GM18507 (cell line): ENCODE results near the gene INSM1.

Experiments used
- DNase-seq: peaks from one replicate; pipeline ENCODE4 v3.0.0; 2011; ENCODE audit warnings: low read depth; ENCODE audit not compliant: insufficient read length; ENCODE audit errors: extremely low spot score
- FAIRE-seq: peaks from 2 replicates; lab custom pipeline; 2011; peaks lifted over from hg19 to GRCh38; lab: Jason Lieb, UNC

INSM1 gene

DNA sequence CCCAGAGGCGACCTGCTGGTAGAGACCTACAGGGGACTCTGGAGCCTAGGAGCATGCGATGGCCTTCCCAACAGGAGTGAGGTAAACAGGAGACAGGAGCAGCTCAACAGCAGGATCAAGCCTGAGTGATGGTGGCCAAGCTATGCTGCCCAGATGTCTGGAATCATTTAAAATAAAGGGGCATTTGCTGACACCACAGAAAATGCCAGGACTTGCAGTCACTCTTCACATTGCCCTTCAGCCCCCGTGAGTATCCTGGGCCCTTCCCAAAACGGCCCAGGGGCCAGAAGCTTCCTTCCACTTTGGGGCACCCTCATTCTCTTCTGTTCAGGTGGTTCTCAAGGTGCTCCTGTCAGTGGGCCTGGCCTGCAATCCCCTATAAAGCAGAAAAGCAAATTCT is 23.2 kb downstream of the INSM1 start:
- DNase-seq (no peak), FAIRE-seq (no peak)

DNA sequence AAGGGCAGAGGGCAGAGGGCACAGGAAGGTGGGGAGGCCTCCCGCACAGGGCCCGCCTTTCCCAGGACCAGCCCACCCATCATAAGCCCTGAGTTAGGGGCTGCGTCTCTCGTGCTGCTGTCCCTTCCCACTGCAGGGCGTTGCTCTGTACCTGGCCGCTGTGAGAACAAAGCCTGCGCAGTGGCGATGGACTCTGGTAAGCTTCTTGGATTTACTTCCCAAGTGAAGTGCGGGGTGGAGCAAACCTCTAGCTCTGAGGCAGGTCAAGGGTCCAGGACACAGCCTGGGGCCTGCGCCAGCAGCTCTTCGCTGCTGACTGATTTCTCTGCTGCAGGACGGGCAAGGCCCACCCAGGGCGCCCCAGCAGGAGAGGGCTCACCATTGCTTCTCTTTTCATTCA is 23.9 kb downstream of the INSM1 start:
- FAIRE-seq (no peak), DNase-seq (no peak)

DNA sequence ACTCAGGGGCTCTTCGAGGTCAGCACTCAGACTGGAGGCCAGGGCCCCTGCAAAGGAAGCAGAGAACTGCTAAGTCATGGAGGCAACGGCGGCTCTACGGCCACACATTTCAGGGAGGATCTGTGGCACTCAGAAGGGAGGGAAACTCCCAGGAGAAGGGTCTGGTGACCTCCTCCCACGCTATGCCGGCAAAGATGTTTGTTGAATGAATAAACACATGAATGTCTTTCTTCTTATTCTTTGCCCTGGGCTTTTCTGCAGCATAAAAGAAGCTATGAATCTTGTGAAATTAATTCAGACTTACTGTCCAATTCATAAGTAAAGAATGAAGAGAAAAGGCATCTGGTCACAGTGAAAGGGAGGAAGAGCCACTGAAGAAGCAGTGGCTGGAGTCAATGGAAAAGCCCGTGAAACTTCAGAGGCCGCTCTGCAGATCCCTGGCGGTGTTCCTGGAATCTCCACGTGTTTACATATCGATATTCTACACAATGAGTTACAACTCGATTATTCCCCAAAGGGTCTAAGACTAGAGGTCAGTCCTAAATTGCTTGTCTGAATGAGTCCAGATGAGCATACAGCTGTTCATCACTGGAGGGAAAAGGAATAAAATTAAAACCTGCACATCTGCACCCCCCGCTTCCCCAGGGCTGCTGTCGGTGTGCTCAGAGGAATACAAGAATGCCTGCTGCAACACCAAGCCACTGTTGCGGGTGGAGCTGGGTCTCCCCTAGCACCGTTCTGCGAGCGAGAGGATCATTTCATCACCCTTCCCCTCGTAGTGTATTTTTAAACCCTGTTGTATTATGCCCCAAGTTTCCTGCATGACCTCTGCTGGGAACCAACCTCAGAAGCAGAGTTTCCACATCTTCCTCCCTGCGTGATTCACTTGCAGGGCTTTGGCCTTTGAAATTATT is 25.6 kb downstream of the INSM1 start:
- no peak for DNase-seq
- FAIRE-seq = no peak

DNA sequence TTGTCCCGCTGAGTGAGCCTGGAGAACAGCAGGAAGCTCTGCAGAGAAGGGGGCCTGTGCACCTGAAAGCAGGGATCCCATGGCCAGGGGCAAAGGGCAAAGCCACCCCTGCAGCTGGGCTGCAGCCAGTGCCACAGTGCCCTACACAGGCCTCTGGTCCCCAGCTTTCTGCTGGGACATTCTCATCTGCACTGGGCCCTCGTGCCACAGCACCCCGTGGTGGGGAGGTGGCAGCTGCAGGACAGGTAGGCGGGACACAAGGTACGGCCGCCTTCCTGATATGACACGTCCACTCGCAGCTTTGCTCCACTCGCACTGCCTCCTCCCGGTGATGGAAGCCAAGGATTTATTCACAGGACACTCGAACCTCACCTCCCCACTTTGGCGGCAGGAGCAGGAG is 27.2 kb downstream of the INSM1 start:
- DNase-seq = no peak
- FAIRE-seq = no peak

DNA sequence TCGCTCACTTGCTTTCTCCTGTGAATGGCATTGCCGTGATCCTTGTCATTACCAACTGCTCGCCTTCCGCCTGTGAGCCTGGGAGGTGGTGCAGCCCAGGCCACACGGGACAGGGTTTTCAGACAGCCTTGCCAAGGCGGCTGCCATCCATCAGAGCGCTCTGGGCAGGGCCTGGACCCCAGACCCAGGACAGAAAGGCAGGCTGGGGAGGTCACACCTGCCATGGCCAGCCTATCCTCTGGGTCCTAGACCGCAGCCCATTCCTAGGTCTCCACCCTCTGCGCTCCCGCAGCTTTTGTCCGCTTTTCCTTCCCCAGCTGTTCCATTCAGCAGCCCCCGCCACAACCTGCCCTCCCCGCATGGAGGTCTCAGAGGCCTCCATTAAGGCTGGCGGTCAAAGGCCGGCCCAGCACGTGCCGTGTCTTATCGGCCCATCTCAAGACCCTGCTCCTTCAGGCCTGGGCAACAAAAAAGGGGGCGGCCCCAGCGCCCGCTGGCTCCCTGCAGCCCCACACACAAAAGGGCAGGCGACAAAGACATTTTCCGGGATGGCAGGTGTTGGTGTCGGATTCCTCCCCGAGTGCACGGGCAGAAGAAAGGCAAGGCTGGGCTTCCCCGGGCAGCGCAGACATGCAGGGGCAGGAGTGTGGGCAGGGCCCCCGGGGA is 28.1 kb downstream of the INSM1 start:
- DNase-seq (no peak), FAIRE-seq (no peak)

DNA sequence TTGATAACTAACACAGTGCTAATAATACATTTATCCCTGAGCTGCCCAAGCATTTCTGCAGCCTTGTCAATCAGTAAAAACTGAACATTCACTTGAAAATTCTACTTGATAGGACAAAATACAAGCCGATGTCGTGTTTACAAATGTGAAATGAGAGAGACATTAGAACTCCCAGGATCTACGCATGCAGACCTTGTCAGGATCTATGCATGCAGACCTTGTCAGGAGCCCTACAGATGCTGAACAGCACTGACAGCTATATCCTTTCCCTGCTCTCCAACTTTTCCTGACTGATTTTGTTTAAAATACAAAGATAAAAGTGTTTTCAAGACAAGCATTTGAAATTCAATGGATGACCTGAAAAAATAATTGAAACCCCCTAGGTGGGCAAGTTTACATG is 28.9 kb downstream of the INSM1 start:
- no peak for DNase-seq

DNA sequence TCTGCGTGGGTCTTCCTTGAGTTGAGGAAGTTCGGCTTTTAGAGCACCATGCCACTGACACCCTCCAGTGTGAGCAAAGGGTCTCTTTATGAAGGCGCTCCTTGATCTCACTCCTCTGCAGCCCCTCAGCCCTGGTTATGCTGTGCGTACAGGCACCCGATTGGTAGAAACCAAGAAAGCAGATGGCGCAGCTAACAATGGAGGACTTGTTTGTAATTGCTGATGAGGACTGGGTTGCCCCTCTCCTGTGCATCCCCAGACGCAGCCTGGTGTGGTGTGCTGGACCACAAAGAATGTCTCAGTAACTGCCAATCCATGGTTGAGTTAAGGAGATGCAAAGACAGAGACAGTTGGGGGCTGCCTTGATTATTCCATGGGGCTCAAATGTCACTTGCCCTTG is 30.2 kb downstream of the INSM1 start:
- DNase-seq = no peak
- FAIRE-seq = no peak

More for the DNA sequence above, 28.9 kb downstream of the INSM1 start:
- no peak for FAIRE-seq

DNA sequence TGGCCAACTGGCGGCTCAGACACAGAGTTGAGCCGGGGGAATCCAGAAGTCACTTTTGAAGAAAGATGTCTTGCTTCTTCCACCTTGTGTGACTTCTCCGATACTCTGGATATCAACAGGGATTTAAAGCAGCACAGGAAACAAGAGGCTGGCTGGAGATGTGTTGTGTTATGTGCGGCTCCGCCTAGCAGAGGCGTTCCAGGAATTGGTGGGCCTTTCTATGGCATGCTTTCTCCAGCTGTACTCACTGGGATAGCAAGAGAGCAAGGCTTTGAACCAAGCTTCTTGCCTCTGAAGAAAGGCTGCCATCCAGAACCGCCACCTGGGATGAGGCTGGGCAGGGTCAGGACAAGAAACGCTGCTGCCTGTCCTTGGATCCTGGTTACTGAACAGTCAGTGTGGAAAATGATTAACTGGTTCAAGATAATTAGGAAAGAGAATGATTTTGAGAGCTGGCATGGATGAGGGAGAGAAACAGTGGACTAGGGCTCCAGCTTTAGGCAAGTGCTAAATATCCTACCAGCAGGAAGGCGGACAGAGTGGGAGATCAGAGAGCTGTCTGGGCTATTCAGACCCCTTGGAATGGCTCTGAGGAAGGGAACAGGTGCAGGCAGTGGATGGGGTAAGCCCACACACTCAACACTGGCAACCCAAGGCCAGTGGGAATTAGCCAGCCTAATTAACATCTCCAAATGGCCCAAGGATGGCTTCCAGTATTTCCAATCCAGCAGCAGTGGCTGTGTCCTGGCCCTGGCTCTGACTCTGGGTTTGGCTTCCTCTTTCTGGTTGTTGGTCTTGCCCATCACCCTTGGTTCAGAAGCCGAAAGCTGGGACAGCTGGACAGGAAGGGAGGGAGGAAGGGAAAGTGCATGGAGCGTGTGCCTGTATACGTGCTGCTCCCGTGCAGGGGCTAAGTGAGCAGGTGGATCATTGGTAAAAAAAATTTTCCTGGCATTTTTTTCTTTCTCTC is 31.9 kb downstream of the INSM1 start:
- FAIRE-seq (no peak), DNase-seq (no peak)

DNA sequence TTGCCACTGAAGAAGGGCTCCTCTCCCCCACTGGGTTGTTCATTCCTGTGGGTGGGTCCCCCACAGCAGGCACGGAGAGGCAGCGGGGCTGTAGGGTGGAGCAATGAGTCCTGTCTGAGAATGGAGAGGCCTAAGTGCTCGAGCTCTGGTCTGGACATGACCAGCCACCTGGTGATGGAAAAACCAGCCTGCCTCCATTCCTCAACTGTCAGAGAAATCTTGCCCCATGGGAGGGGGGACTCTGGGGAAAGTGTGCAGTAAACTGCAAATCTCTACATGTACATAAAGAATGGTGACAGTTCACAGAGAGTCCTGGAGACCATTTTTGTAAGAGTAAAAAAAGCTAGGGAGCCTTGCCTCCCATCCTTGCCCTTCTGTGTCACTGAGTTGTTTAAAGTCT is 34.1 kb downstream of the INSM1 start:
- no peak for DNase-seq
- no peak for FAIRE-seq

DNA sequence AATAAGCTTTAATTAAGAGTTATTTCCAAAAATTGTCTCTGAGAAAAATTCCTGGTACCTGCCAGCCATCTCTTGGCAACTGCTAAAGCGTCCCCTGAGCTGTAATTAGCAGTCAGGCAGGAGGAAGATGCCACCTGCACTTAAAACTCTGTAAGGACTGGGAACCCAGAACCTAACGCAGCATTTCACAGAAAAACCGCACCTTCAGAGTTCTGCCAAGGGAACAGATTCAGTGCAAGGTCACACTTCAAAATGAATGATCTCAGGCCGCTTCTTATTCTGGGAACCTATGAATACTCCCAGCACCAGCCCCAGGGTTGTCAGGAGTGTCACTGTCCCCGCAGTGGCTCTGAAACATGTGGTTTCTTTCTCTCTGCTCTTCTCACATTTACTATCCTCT is 36.7 kb downstream of the INSM1 start:
- no peak for DNase-seq
- no peak for FAIRE-seq

DNA sequence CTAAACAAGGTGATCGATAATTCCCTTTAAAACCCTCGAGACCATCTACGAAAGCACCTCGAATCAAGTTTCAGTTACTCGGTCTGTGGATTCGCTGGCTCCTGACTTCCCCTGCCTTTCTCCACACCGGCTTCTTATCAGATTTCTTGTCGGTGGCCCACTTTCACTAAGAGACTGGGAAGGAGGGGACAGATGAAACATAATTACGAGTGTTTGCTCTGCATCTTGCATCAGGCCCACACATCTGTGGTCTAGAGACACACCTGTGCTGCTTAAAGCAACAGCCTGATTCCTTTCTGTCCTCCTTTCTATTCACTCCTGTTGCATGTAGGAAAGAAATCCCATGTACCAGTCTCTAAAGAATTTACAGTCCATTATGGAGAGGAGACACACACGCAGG is 37.7 kb downstream of the INSM1 start:
- FAIRE-seq = no peak
- no peak for DNase-seq

DNA sequence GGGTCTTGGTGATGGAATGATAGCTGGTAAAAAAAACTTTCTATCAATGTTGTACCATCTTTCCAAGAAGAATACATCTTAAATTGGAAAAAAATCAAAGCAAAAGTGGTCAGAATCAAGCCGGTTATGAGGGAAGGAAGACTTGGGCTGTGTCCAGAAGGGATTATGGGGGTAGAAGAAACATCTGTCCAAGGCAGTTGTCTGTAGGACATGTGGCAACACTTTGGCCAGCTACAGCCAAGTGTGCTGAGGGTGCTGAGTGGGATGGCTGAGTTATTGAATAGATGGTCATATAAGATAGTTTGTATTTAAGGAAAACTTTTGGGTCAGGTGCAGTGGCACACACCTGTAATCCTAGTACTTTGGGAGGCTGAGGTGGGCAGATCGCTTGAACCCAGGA is 38.4 kb downstream of the INSM1 start:
- FAIRE-seq (no peak), DNase-seq (no peak)

DNA sequence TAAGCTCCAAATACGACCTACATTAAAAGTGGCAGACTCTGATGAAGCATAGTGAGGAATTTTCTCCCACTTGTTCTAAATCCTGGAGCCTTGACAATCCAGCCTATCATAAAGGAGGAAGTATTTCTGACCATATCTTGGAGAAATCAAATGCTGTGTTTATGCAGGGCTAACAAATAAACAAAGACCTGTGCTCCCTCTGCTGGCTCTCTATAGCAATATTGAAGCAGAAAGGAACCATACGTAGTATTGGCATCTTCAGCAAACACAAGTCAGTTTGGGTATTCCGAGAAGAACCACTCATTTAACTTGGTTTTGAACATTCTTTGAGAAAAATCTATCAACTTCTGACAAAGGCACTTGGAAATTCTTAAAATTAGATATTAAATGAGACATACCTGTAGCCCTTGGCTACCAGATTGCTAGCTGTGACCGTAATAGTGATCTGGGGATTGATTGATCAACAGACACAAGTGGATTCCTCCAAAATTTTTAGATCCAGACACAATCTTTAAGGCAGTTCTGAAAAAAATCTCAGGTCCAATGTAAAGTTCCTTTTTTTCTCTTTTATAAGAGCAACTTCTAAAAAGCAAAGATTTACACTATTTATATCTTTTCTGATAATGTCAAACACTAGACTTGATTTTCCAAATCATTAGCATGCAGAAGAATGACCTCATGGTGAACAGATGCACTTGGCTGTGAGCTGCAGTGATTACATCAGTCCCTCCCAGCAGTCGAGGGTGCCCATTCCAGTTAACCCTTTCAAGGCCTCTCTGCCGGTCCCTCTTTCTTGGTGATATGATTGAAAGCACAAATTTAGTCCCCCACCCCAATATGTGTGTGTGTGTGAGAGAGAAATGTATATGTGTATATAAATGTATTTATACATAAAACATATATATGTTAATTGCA is 40.2 kb downstream of the INSM1 start:
- FAIRE-seq (peak; percentile 46), DNase-seq (no peak)

DNA sequence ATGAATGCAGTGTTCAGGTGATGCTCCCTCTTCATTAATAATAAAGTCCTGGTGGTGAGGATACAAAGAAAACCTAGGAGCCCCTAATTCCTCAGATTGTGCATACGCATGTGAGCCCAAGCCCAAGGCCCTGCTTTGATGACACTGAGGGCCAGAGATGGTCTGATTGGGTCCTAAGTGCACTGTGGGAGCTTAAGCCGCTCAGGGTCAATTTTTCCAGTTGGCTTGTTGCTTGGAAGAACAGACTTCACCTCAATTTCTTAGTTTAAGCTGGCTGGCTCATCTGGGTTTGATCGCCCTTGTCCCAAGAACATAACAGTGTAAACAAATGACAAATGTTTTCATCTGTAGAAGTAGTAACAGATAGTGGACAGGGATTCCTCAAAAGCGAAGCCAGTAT is 41.4 kb downstream of the INSM1 start:
- FAIRE-seq (no peak), DNase-seq (no peak)

DNA sequence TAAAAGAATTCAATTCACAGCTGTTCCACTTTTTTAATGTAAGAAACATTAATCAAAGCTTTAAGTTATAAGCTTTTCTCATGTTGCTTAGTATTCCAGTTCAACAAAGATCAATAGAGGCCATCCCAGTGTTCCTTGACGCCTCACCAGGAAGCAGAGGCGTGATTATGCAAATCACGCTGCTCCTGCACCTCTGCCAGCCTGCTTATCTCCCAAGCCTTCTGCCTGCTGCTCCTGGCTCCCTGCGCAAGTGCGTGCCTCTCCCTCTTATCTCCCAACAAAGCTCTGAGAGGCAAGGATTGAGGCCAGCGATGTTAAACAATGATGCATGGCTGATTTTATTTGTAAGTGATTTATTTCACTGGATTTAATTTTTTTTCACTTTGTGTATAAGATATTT is 42.8 kb downstream of the INSM1 start:
- no peak for DNase-seq
- no peak for FAIRE-seq

DNA sequence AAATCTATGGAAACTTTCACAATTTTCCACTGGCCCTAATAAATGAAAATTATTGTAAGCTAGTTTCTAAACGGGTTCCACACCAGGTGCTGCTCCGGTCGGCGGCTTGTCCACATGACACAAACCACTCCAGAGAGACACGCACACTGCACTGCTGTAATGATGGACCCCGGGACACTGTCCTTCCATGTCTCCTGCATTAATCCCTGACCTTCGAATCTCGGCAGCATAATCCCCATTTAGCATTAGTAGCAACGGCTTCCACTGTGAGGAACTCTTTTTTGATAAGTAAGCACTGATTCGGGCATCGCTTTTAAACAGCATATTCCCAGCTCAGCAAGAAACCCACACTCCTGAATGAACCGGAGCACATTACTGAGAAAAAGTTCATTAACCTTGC is 43.5 kb downstream of the INSM1 start:
- FAIRE-seq (no peak), DNase-seq (no peak)

DNA sequence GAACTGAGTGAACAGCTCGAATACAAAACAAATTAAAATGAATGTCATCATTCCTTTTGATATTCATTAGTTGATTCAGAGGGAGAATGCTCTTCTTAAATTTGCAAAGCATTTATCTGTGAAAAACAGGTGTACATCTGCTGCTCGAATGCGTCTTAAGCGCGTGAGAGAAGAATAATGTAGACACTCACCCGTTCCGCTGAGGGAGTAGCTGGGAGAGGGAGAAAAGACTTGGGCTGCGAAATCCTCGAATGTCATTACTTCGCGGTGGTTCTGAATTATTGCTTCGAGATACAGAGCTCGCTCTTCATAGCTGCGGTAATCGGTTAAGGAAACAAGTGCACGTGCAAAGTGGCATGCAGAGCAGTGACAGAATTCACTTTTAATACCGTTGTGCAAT is 43.9 kb downstream of the INSM1 start:
- DNase-seq (no peak), FAIRE-seq (no peak)

DNA sequence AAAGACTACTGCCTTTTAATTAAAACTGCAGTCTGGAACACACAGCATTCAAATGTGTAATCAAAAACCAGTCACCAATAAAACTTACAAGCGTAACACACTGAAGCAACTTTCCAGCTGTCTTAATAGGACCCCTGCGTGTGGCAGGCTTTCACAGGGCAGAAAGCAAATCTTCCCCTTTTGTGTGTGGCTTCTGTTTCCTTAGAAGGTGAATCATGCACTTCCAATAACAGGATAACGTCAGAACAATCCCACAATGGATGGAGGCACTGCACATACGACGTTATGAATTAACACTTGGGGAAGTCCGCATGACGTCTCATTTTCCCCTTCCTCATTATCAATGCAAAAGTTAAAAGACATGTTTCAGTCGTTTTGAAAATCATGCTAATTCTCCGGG is 44.8 kb downstream of the INSM1 start:
- FAIRE-seq (peak; percentile 21), DNase-seq (no peak)

DNA sequence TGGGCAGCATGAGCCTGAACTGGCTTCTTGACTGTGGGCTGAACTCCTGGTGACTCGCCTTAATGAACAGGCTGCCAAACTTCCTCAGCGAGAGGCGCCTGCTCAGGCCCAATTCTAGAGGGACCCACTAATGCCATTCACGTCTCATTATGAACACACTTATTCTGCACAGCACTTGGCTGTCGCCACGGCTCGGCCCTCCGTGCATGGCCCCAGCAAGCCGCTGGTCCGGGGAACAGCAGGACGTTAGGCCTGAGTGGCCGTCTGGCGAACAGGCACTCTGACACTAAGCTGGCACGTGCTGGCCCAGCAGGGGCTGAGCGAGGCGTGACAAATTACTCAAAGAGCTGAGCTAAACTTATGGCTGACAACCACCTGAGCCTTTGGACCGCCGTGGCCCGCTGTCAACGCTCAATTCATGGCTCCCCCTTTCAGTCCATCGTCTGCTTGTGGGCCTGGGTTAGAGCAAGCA is 45.9 kb downstream of the INSM1 start:
- DNase-seq (no peak), FAIRE-seq (no peak)
